Measurements from ENCODE around the gene STRIP1.

- TF ChIP-seq CTCF (IDR thresholded peaks at IDR 0.05; ENCODE audit: low read depth, low read length, missing input control) (no peak), RAD21 (IDR thresholded peaks at IDR 0.05) (no peak), HNF4A (conservative IDR thresholded peaks at IDR 0.05) (peak in 1 of 2 donors; percentile 35), RXRA (IDR thresholded peaks at IDR 0.05) (no peak), TAF1 (conservative IDR thresholded peaks at IDR 0.05) (no peak), REST (IDR thresholded peaks at IDR 0.05) (no peak), GABPA (IDR thresholded peaks at IDR 0.05 in 1 of 2, conservative IDR thresholded peaks at IDR 0.05 in 1 of 2) (no peak)
- TF ChIP-seq, protein P1, sequence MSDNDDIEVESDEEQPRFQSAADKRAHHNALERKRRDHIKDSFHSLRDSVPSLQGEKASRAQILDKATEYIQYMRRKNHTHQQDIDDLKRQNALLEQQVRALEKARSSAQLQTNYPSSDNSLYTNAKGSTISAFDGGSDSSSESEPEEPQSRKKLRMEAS (IDR thresholded peaks at IDR 0.05): no peak
These were observed 49.0 kb upstream of the STRIP1 start for GRCh38 chr1:109985247-109986053.
